Heart right ventricle (tissue), 16 donors: ENCODE data around the gene OPTC. TPM values are rescaled to one million over a fixed set of nuclear protein-coding genes. Genes with fewer than 3 reads are reported as not detected.
A peak's percentile ranks its signal among the peaks of the same experiment; 100 is the strongest.
"Not testable (repeated sequence)": the region's sequence is repeated elsewhere in the genome, so short reads cannot be mapped to it uniquely, and the experiment has no call there.

Experiments used
- ATAC-seq, 8 donors: fragments of 200-7000 bp; cut with Tn5 transposase; one replicate each; pipeline ENCODE4 v1.9.1; 2020; ENCODE audit warnings: mild to moderate bottlenecking in 8 of 8, moderate library complexity in 8 of 8, moderate number of reproducible peaks in 1 of 8
- DNase-seq, 2 donors: peaks; one replicate each; pipeline ENCODE4 v3.0.0-alpha.2; 2020
- H3K27ac ChIP-seq, 10 donors: fragments of 200-600 bp; sonication (generic) in 2 of 10; one replicate each; pipeline versions ENCODE4 v1.5.0 to v1.8.0; 2020 to 2022; ENCODE audit warnings: mild to moderate bottlenecking in 3 of 10
- H3K27me3 ChIP-seq, 7 donors: fragments of 200-600 bp; one replicate each; pipeline ENCODE4 v1.8.0; 2021 to 2022; ENCODE audit warnings: mild to moderate bottlenecking in 2 of 7
- H3K36me3 ChIP-seq, 9 donors: fragments of 200-600 bp; sonication (generic) in 1 of 9; one replicate each; pipeline versions ENCODE4 v1.5.0 to v1.8.0; 2020 to 2022; ENCODE audit warnings: mild to moderate bottlenecking in 2 of 9
- H3K4me1 ChIP-seq, 9 donors: fragments of 200-600 bp; sonication (generic) in 1 of 9; one replicate each; pipeline versions ENCODE4 v1.5.0 to v1.8.0; 2020 to 2022; ENCODE audit warnings: mild to moderate bottlenecking in 4 of 9
- H3K4me3 ChIP-seq, 10 donors: fragments of 200-600 bp; sonication (generic) in 2 of 10; one replicate each; pipeline versions ENCODE4 v1.5.0 to v1.8.0; 2020 to 2022; ENCODE audit warnings: mild to moderate bottlenecking in 7 of 10, moderate library complexity in 2 of 10
- H3K9me3 ChIP-seq, 11 donors: fragments of 200-600 bp in 10 of 11; sonication (generic) in 2 of 11; one replicate each; pipeline versions ENCODE4 v1.5.0 to v1.8.0; 2013 to 2022; ENCODE audit warnings: mild to moderate bottlenecking in 2 of 11, control low read depth in 1 of 11, moderate library complexity in 1 of 11
- WGBS, 2 donors: extraction: QIAGEN DNeasy Blood & Tissue Kit; methylation state at CpG; one replicate each; pipeline ENCODE4 v1.1.7; 2013; ENCODE audit warnings: inconsistent platforms in 1 of 2; 5-methylcytosine and 5-hydroxymethylcytosine counted together
- intact Hi-C, 10 donors: fragments of 100-400 bp; cut with DNase I; formaldehyde crosslinking; loops; one replicate each; pipeline versions ENCODE4 v1.11.1 to v1.14.2; 2022
- polyA plus RNA-seq, 2 donors: library from polyadenylated mRNA; stranded (reverse); fragments of 200-250 nt; gene quantifications; one replicate each; pipeline ENCODE4 v1.2.3, GENCODE V29; 2013
- total RNA-seq, 10 donors: library from RNA; stranded (reverse); fragmentation: NEBNext Ultra II Directional in 3 of 10; extraction: Animal tissue kit (Norgen Biotek cat#: 25700) in 3 of 10; gene quantifications; one replicate each; pipeline versions ENCODE4 v1.2.1 to v1.2.4, GENCODE V29; 2021 to 2023
- TF ChIP-seq, protein P1 (sequence below), 9 donors: fragments of 200-600 bp; sonication (generic) in 2 of 9; IDR thresholded peaks; one replicate each; pipeline versions ENCODE4 v1.5.0 to v1.8.0; 2021 to 2022; ENCODE audit warnings: antibody characterized with exemption in 9 of 9, mild to moderate bottlenecking in 5 of 9, moderate library complexity in 1 of 9
- donor health status: Arrhythmogenic right ventricular cardiomyopathy.
- donor health status: ischemic (EF 13 %, LVEDD 7.1; RV severe dilation, severe dysfunction).
- donor health status: healthy with polysubstance abuse.
- donor health status: DM: no; HTN: yes; CAD: no.
- donor health status: DM: no; HTN: no; CAD: no.
- donor health status: ischemic (EF 25% LVEDD 6.9; RV normal size, moderate dysfunction).
- donor health status: ischemic (EF 25% LVEDD 5.7; RV mildly dilated, moderate dysfunction).
- donor health status: healthy.
- donor health status: DM: yes; HTN: yes; CAD: no.
- donor health status: Ischemic cardiomyopathy.
- donor health status: ischemic (EF 35%, LVEDD 5.7; RV mildly dilated, moderate dysfunction).
- donor health status: nonischemic (EF 11% LVEDD 7.7; RV severe dilation, severe dysfunction).
- donor health status: DM: yes; HTN: yes; CAD: no.
- donor health status: PGD.
- donor health status: ischemic (EF 29% LVEDD 5.4; RV normal size, mild dysfunction).
- donor health status: nonischemic (EF 23%, LVEDD 6.1; RV moderate dilation, normal function).

OPTC gene
- total and polyA plus RNA-seq, 12 donors: not detected

GRCh38 chr1:203464743-203465142 lies 29.2 kb upstream of the OPTC start:
- no peak for DNase-seq
- peaks cover 4 to 57% (median 36%) of the 10 kb centered on the region in 9 donors for H3K4me1 ChIP-seq
- intact Hi-C loops: no loop called here
- H3K9me3 ChIP-seq: no peaks in the 10 kb centered on the region
- H3K27me3 ChIP-seq: peaks cover 0 to 7% (median 0%) of the 10 kb centered on the region in 7 donors
- H3K27ac ChIP-seq: peak overlapping the region in 9 of 10 donors; percentile 15 to 77 (median 66)
- WGBS, 2 donors: 98 to 99% methylated on average over 3 of the region's 3 CpGs
- ATAC-seq: peak in 1 of 8 donors; percentile 2
- TF ChIP-seq, protein P1, sequence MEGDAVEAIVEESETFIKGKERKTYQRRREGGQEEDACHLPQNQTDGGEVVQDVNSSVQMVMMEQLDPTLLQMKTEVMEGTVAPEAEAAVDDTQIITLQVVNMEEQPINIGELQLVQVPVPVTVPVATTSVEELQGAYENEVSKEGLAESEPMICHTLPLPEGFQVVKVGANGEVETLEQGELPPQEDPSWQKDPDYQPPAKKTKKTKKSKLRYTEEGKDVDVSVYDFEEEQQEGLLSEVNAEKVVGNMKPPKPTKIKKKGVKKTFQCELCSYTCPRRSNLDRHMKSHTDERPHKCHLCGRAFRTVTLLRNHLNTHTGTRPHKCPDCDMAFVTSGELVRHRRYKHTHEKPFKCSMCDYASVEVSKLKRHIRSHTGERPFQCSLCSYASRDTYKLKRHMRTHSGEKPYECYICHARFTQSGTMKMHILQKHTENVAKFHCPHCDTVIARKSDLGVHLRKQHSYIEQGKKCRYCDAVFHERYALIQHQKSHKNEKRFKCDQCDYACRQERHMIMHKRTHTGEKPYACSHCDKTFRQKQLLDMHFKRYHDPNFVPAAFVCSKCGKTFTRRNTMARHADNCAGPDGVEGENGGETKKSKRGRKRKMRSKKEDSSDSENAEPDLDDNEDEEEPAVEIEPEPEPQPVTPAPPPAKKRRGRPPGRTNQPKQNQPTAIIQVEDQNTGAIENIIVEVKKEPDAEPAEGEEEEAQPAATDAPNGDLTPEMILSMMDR (IDR thresholded peaks at IDR 0.05): no peak
- no peak overlapping the region for H3K4me3 ChIP-seq
- H3K36me3 ChIP-seq: no peaks in the 10 kb centered on the region

DNA sequence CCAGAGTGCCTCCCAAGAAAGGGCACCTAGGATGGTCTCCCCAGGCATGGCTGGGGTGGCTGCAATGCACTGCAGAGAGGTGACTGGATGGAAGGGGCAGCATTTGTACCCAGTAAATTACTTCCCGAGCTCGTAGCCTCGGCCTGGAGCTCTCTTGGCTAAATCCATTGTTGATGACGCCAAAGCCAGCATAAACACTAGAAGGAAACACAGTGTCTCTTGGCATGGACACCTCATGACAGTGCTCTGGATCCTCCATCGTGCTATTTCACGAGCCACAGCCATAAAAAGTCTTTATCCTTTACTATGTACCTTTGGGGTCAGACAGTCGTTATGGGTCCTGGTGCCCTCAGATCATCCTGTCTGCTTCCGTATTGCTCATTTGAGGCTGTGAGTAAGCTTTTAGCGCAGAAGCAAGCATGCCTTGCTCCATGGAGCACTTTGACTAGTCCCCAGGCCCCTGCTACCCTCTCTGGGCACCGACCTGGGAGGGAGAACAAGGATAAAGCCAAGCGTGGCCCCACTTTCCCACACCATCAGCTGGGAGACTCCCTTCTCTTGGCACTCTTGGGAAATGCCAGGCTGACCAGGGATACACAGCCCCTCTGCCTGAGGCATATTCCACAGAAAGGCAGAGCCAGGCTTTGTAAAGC lies 28.7 kb upstream of the OPTC start:
- H3K27ac ChIP-seq: peak overlapping the region; percentile 26 to 77 (median 62)
- ATAC-seq (peak in 2 of 8 donors; percentile 26 to 49), DNase-seq (no peak)
- peaks cover 0 to 7% (median 0%) of the 10 kb centered on the region in 7 donors for H3K27me3 ChIP-seq
- 85 to 87% methylated on average over 11 of the region's 11 CpGs for WGBS, 2 donors
- no peaks in the 10 kb centered on the region for H3K36me3 ChIP-seq
- intact Hi-C loops: no loop called here
- H3K4me3 ChIP-seq: no peak overlapping the region
- no peaks in the 10 kb centered on the region for H3K9me3 ChIP-seq
- peaks cover 4 to 57% (median 36%) of the 10 kb centered on the region in 9 donors for H3K4me1 ChIP-seq
- TF ChIP-seq, protein P1 (IDR thresholded peaks at IDR 0.05): no peak

- WGBS, 2 donors: 12 to 21% methylated on average over 7 of the region's 7 CpGs
- Histone ChIP-seq H3K4me1 (peaks cover 4 to 57% (median 36%) of the 10 kb centered on the region in 9 donors), H3K27me3 (peaks cover 0 to 1% (median 0%) of the 10 kb centered on the region in 7 donors), H3K4me3 (no peak overlapping the region), H3K9me3 (no peaks in the 10 kb centered on the region), H3K27ac (peak overlapping the region; percentile 26 to 77 (median 62)), H3K36me3 (no peaks in the 10 kb centered on the region)
- TF ChIP-seq, protein P1 (IDR thresholded peaks at IDR 0.05): no peak
- ATAC-seq (peak; percentile 39 to 88 (median 73)), DNase-seq (peak; percentile 54 to 64)
- intact Hi-C loops: no loop called here
These were observed 28.0 kb upstream of the OPTC start for GRCh38 chr1:203465948-203466347.

GRCh38 chr1:203466906-203467549 lies 26.9 kb upstream of the OPTC start:
- ATAC-seq, H3K9me3 ChIP-seq, DNase-seq, H3K27me3 ChIP-seq, H3K36me3 ChIP-seq, H3K4me3 ChIP-seq, intact Hi-C loops: not testable (repeated sequence)
- WGBS, 2 donors: 80 to 86% methylated on average over 13 of the region's 13 CpGs
- Histone ChIP-seq H3K27ac (peak overlapping the region; percentile 31 to 77 (median 62)), H3K4me1 (peaks cover 4 to 57% (median 36%) of the 10 kb centered on the region in 9 donors)
